ENCODE data around the gene PDGFD. TPM values are rescaled to one million over a fixed set of nuclear protein-coding genes. Genes with fewer than 3 reads are reported as not detected.

PDGFD gene
- total and polyA plus RNA-seq, 2 donors (not counting 3 experiments of a cell fraction or from before 2014, with no cell fraction given): 6.3 to 13.1 TPM

- Histone ChIP-seq H2AFZ (ENCODE audit: low read depth, low read length) (no peak overlapping the region), H3K9me3 (replicated peaks; ENCODE audit: control insufficient read depth, insufficient read depth, low read length) (no peaks in the 10 kb centered on the region), H3K4me1 (ENCODE audit: control insufficient read depth, extremely low read depth, insufficient read depth, low read length) (no peaks in the 10 kb centered on the region), H4K20me1 (replicated peaks; ENCODE audit: control insufficient read depth, extremely low read depth, insufficient read depth, low read length) (no peaks in the 10 kb centered on the region), H3K4me3 (replicated peaks in 1 of 3; ENCODE audit: insufficient read depth in 1 of 3, low read depth in 1 of 3, low read length in 3 of 3) (no peak overlapping the region), H3K27me3 (ENCODE audit: control insufficient read depth in 2 of 2, insufficient read depth in 2 of 2, low read length in 2 of 2) (no peaks in the 10 kb centered on the region), H3K9me1 (replicated peaks; ENCODE audit: control insufficient read depth, extremely low read depth, insufficient read depth, low read length) (no peaks in the 10 kb centered on the region), H3K9ac (replicated peaks; ENCODE audit: extremely low read depth, insufficient read depth, low read length) (no peak overlapping the region), H3K36me3 (ENCODE audit: control insufficient read depth in 2 of 2, extremely low read depth in 1 of 2, insufficient read depth in 2 of 2, low read length in 2 of 2) (no peaks in the 10 kb centered on the region), H3K4me2 (ENCODE audit: insufficient read depth, low read length) (no peak overlapping the region), H3K27ac (ENCODE audit: insufficient read depth, low read depth, low read length) (no peak overlapping the region), H3K79me2 (ENCODE audit: control insufficient read depth, insufficient read depth, low read length) (no peaks in the 10 kb centered on the region)
- no peak for DNase-seq (ENCODE audit: low read depth, low spot score)
- CTCF ChIA-PET: interaction anchor here (1.1 kb wide), 1 partner anchor 60 kb away, joined by 3 read pairs; no protein-coding TSS in a partner anchor
- no TSS peak for BruUV-seq (replicated peaks)
- dilution Hi-C loops (cut with MboI; ENCODE audit: extremely low pct_ligation_motif_present, low sequenced_read_pairs): no loop called here
- intact Hi-C loops (cut with micrococcal nuclease): no loop called here
- TF ChIP-seq MAX (IDR thresholded peaks at IDR 0.05; ENCODE audit: insufficient read depth, insufficient read length): no peak
- no peak for TF ChIP-seq POLR2AphosphoS5 (IDR thresholded peaks at IDR 0.05; ENCODE audit: insufficient read depth, low read depth, low read length)
- TF ChIP-seq POLR2A (IDR thresholded peaks at IDR 0.05; ENCODE audit: low read depth, low read length): no peak
- no peak for TF ChIP-seq JUN (IDR thresholded peaks at IDR 0.05; ENCODE audit: borderline replicate concordance, insufficient read depth, insufficient read length, low read depth)
- no peak for TF ChIP-seq EZH2 (IDR thresholded peaks at IDR 0.05; ENCODE audit: borderline replicate concordance, low read depth, low read length, severe bottlenecking)
- TF ChIP-seq CTCF (IDR thresholded peaks at IDR 0.05; ENCODE audit: extremely low read depth in 1 of 2, insufficient read depth in 1 of 2, low read depth in 1 of 2, low read length in 2 of 2): no peak
- TF ChIP-seq GATA2 (IDR thresholded peaks at IDR 0.05; ENCODE audit: insufficient read depth, insufficient read length, low read depth, low read length): no peak
- TF ChIP-seq MYC (IDR thresholded peaks at IDR 0.05; ENCODE audit: low read depth, low read length): no peak
- FAIRE-seq: no peak
- POLR2A ChIA-PET: no interaction called here
These were observed 301.7 kb downstream of the PDGFD start for GRCh38 chr11:103862094-103862801.

Other genes with a start within 250 kb of the PDGFD start
- gene DDI1, start 127.5 kb downstream of the PDGFD start, total RNA-seq: not detected in 2 replicates
- not detected in 2 replicates for gene DDI1, start 127.5 kb downstream of the PDGFD start, polyA plus RNA-seq

Measured in endothelial cell of umbilical vein (primary cell).